Measurements from ENCODE around the gene BST2. TPM values are rescaled to one million over a fixed set of nuclear protein-coding genes. Genes with fewer than 3 reads are reported as not detected.
A peak's percentile ranks its signal among the peaks of the same experiment; 100 is the strongest.

The BST2 gene
- total RNA-seq, 2 donors from 2014 or later: 32.7 to 75.3 TPM

GRCh38 chr19:17414097-17414496 lies 8.7 kb upstream of the BST2 start:
- intact Hi-C loops (cut with DNase I): no loop called here
- no peak for DNase-seq (ENCODE audit: low spot score)
- 90% methylated on average over 8 of the region's 8 CpGs for WGBS
- H3K4me1 ChIP-seq (replicated peaks): no peaks in the 10 kb centered on the region
- H3K4me3 ChIP-seq: no peak overlapping the region
- H3K36me3 ChIP-seq: no peaks in the 10 kb centered on the region
- H3K27ac ChIP-seq: no peak overlapping the region
- no peaks in the 10 kb centered on the region for H3K27me3 ChIP-seq (replicated peaks; ENCODE audit: insufficient read depth)
- no peaks in the 10 kb centered on the region for H3K9me3 ChIP-seq
- TF ChIP-seq, protein P1, sequence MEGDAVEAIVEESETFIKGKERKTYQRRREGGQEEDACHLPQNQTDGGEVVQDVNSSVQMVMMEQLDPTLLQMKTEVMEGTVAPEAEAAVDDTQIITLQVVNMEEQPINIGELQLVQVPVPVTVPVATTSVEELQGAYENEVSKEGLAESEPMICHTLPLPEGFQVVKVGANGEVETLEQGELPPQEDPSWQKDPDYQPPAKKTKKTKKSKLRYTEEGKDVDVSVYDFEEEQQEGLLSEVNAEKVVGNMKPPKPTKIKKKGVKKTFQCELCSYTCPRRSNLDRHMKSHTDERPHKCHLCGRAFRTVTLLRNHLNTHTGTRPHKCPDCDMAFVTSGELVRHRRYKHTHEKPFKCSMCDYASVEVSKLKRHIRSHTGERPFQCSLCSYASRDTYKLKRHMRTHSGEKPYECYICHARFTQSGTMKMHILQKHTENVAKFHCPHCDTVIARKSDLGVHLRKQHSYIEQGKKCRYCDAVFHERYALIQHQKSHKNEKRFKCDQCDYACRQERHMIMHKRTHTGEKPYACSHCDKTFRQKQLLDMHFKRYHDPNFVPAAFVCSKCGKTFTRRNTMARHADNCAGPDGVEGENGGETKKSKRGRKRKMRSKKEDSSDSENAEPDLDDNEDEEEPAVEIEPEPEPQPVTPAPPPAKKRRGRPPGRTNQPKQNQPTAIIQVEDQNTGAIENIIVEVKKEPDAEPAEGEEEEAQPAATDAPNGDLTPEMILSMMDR (IDR thresholded peaks at IDR 0.05): no peak
- TF ChIP-seq POLR2A (IDR thresholded peaks at IDR 0.05) (no peak), POLR2AphosphoS5 (IDR thresholded peaks at IDR 0.05) (no peak)

GRCh38 chr19:17411801-17412200 lies 6.4 kb upstream of the BST2 start:
- DNase-seq (ENCODE audit: low spot score): no peak
- intact Hi-C loops (cut with DNase I): no loop called here
- WGBS: 75% methylated on average over 11 of the region's 11 CpGs
- no peaks in the 10 kb centered on the region for H3K27me3 ChIP-seq (replicated peaks; ENCODE audit: insufficient read depth)
- H3K36me3 ChIP-seq: no peaks in the 10 kb centered on the region
- no peaks in the 10 kb centered on the region for H3K4me1 ChIP-seq (replicated peaks)
- H3K27ac ChIP-seq: no peak overlapping the region
- H3K4me3 ChIP-seq: no peak overlapping the region
- H3K9me3 ChIP-seq: no peaks in the 10 kb centered on the region
- TF ChIP-seq, protein P1 (IDR thresholded peaks at IDR 0.05): no peak
- TF ChIP-seq POLR2AphosphoS5 (IDR thresholded peaks at IDR 0.05) (no peak), POLR2A (IDR thresholded peaks at IDR 0.05) (no peak)

- H3K9me3 ChIP-seq: no peaks in the 10 kb centered on the region
- WGBS: 92% methylated on average over 9 of the region's 9 CpGs
- intact Hi-C loops (cut with DNase I): no loop called here
- H3K27ac ChIP-seq: no peak overlapping the region
- TF ChIP-seq, protein P1 (IDR thresholded peaks at IDR 0.05): no peak
- no peak for TF ChIP-seq POLR2A (IDR thresholded peaks at IDR 0.05)
- TF ChIP-seq POLR2AphosphoS5 (IDR thresholded peaks at IDR 0.05): no peak
- H3K4me1 ChIP-seq (replicated peaks): no peaks in the 10 kb centered on the region
- H3K27me3 ChIP-seq (replicated peaks; ENCODE audit: insufficient read depth): no peaks in the 10 kb centered on the region
- no peak for DNase-seq (ENCODE audit: low spot score)
- no peak overlapping the region for H3K4me3 ChIP-seq
- H3K36me3 ChIP-seq: no peaks in the 10 kb centered on the region
Measured at GRCh38 chr19:17409990-17410389, 4.6 kb upstream of the BST2 start.

DNA sequence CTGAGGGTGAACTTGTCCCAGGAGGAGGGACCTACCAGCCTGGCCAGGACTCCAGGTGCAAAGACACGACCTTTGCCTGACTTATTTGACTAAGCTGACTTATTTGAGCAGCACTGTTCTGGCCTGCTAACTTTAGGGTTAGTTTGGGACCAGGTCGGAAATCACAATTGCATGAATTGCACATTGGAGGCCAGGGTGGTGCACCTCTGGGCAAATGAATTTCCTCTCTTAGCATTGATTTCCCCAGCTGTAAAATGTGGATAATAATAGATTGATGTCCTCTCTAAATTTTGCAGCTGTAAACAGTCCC lies 1.4 kb upstream of the BST2 start:
- intact Hi-C loops (cut with DNase I): no loop called here
- TF ChIP-seq, protein P1 (IDR thresholded peaks at IDR 0.05): no peak
- no peak for TF ChIP-seq POLR2AphosphoS5 (IDR thresholded peaks at IDR 0.05)
- no peak for TF ChIP-seq POLR2A (IDR thresholded peaks at IDR 0.05)
- no peaks in the 10 kb centered on the region for H3K36me3 ChIP-seq
- no peak overlapping the region for H3K4me3 ChIP-seq
- peak overlapping the region; percentile 60 to 75 for H3K27ac ChIP-seq
- no peaks in the 10 kb centered on the region for H3K27me3 ChIP-seq (replicated peaks; ENCODE audit: insufficient read depth)
- no peaks in the 10 kb centered on the region for H3K4me1 ChIP-seq (replicated peaks)
- no peaks in the 10 kb centered on the region for H3K9me3 ChIP-seq
- DNase-seq (ENCODE audit: low spot score): no peak
- 57% methylated on average over 2 of the region's 2 CpGs for WGBS

DNA sequence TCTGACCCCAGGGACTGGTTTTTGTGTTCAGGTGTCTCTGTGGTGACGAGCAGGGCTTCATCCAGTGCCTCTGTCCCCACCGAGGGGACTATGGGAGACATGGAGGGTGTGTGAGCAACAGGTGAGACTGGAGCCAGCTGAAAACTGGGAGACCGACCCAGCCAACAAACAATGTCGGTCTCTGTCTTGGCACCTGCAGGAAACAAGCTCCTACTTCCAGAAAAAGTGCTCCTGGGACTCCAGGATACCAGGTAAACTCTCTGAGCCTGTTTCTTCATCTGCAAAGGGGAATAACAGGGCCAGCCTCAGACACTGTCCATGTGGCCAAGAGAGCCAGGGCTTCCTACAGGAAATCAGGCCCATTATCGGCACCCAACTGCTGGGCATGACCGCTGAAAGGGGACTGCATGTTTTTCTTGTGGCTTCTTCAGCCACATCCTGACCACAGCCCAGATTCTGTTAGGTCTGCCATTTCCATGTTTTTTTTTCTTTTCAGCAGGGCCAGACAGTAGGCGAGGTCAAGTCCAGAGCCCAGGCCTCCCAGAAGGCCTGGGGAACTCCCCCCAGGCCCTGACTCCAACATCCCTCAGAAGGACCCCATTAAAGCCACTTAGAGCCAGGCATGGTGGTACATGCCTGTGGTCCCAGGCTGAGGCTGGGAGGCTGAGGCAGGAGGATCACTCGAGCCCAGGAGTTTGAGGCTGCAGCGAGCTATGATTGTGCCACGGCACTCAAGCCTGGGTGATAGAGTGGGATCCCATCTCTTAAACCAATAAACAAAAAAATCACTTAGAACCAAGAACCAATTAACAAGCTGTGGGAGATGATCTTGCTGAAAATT lies 836 bp upstream of the BST2 start:
- DNase-seq (ENCODE audit: low spot score): no peak
- Histone ChIP-seq H3K36me3 (no peaks in the 10 kb centered on the region), H3K4me3 (peak overlapping the region in 1 of 2 donors; percentile 8), H3K27ac (peak overlapping the region; percentile 72 to 75), H3K4me1 (replicated peaks) (no peaks in the 10 kb centered on the region), H3K9me3 (no peaks in the 10 kb centered on the region), H3K27me3 (replicated peaks; ENCODE audit: insufficient read depth) (no peaks in the 10 kb centered on the region)
- intact Hi-C loops (cut with DNase I): no loop called here
- TF ChIP-seq POLR2A (IDR thresholded peaks at IDR 0.05) (no peak), POLR2AphosphoS5 (IDR thresholded peaks at IDR 0.05) (no peak)
- TF ChIP-seq, protein P1 (IDR thresholded peaks at IDR 0.05): no peak
- WGBS: 73% methylated on average over 10 of the region's 10 CpGs

Measured in prostate gland (tissue), 2 donors.